GM18858 (cell line): ENCODE data around the gene SOBP.
"Not testable (repeated sequence)": the region's sequence is repeated elsewhere in the genome, so short reads cannot be mapped to it uniquely, and the experiment has no call there.

Experiments
- ATAC-seq: cut with Tn5 transposase; IDR thresholded peaks from one replicate; pipeline ENCODE4 v1.9.1; 2021; ENCODE audit not compliant: unreplicated experiment

SOBP gene

DNA sequence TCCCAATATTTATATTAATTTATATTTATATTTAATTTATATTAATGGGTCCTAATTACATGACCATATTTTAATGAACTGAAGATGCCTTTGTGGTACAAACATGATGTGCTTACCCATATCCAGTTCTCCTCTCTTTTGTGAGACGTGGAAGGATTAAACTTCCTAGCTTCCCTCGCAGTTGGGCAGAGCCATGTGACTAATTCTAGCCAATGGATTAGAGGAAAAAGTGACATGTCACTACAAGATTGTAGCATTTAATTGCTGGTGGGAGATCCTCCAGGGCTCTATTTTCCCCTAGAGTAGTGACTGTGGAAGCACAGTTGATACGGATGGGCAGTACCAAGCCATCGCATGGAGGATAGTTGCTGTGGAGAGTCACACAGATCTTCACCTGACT, 4.8 kb upstream of the SOBP start:
- no peak for ATAC-seq

DNA sequence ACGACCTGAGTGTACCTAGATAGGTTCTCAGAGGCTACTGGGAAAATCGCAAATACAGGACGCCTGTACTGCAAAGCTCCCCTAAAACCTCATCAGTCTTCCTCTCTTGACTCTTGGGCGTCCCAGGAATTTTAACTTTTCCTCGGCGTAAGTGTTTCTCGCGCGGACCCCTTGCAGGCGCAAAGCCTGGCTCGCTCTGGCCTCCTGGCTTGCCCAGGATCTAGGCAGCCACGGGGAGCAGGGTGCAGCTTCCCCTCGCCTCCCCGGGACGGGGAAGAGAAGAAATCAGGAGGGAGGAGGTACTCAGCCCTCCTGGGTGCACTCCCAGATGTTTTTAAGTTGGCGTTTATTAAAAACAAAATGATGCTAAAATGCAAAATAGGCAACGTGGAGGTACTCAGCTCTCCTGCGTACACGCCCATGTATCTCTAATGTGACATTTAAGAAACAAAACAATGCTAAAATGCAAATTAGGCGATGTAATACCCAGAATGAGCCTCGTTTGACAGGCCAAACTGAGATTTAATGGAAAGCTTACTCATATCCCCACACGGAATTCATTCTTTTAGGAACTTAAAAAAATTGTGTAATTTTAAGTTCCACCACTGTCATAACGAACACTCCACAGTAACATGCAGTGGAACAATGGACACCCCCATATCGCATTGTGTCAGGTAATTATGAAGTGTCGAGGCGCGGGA, 1.6 kb upstream of the SOBP start:
- ATAC-seq: no peak

DNA sequence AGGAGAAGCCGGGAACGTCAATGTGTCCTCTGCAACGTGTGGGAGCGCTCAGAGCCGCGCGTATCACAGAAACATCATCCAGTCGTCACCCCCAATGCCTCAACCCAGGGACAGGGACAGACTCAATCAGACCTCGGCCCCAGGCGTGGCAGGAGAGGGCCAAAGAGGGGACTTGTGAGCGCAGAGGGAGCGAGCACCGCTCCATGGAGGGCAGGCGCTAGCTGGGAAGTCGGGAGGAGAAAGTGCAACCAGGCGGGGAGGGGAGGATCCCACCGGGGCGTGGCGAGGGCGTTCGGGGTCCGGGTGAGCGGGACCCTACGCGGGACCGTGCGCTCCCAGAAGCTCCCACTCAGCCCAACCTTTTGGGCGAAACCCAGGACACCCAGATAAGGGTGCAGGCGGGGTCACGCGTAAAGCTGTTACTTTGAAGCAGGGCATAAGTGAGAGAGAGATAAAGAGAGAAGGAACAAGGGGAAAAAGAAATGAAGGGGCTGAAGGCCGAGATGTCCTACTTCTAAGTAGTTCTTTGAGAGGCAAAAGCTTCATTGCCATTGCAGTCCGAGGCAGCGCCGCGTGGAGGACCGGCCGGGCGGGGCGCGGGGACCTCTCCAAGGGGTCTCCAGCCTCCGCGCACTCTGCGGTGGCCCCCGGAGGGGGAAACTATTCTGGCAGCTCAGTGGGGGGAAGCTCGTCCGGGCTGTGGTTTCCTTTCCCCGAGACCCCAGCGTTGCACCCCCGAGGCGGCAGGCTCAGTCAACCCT, 862 bp upstream of the SOBP start:
- no peak for ATAC-seq

DNA sequence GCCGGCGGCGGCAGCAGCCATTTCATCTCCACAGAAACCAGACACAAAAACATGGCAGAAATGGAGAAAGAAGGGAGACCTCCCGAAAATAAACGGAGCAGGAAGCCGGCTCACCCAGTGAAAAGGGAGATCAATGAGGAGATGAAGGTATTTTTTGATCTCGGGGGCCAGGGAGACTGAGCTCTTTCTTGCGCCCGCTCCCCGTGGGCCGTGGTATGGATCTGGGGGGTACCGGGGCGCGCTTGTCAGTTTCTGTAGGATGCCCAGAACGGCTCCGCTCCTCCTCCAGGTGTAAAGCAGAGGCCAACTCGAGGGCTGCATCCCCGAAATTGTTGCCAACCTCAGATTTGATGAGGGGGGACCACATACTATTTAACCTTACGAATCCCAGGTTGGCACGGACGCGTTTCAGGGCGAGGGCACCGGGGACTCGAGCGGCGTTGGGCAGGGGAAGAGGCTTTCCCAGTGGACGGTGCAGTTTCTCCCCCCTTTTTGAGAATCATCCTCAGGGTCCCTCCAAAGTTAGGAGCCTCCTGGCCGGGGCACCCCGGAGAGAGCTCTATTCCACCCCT, 735 bp downstream of the SOBP start:
- ATAC-seq: no peak

DNA sequence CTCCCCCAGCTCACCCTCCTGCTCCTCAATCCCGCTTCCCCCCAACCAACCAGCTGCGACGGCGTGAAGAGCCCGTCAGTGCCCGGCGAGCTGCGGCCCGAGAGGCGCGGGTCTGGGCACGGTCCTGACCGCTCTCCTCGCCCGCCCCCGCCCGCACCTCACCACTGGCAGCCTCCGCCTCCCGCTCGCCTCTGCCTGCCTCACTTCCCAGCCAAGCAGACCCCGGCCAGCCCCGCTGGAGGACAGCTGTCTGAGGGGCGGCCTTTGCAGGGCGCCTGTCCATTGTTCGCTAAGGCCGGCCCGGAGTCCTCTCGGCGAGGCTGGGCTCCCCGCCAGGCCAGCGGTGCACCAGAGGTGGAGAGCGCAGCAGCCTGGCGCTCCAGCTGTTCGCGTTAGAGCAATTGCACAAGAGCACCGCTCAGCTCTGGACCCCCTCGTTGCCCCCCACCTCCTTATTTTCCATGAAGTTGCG, 1.3 kb downstream of the SOBP start:
- no peak for ATAC-seq

DNA sequence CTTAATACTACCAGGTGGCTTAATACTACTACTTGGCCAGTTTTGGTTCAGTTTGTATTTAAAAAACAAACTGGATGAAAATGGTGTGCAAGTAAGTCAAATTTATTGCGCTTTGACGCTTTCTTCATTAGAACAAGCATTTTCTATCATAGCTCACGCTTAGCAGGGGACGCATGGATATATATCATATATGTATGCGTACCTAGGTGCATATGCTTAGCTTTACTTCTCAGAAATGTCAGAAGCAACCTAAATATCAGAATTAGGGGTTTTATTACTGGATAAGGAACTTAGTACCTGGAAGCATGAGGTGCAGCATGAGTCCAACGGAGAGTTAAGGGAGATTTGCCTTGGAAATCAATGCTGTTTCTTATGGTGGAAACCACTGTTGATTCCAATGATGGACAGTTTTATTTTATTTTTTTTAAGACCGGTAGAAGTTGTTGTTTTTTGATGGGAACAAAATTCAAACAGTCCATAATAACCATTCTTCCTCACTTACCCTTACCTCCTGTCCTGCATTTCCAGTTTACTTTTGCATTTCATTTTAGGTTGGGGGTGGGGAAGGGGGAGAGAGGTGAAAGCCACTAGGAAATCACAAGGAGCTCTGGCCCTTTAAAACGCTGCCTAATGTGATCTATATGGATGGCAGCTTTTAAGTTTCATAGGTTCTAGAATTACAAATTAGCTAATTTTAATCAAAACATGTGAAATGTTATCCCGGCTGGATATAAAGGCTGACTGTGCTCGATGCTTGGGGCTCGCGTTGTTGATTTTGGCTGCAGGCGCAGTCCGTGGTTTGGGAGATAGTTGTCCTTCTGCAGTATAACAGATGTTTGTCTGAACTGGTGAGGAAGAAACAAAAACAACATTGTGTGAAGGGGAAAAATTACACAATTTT, 2.1 kb downstream of the SOBP start:
- no peak for ATAC-seq

DNA sequence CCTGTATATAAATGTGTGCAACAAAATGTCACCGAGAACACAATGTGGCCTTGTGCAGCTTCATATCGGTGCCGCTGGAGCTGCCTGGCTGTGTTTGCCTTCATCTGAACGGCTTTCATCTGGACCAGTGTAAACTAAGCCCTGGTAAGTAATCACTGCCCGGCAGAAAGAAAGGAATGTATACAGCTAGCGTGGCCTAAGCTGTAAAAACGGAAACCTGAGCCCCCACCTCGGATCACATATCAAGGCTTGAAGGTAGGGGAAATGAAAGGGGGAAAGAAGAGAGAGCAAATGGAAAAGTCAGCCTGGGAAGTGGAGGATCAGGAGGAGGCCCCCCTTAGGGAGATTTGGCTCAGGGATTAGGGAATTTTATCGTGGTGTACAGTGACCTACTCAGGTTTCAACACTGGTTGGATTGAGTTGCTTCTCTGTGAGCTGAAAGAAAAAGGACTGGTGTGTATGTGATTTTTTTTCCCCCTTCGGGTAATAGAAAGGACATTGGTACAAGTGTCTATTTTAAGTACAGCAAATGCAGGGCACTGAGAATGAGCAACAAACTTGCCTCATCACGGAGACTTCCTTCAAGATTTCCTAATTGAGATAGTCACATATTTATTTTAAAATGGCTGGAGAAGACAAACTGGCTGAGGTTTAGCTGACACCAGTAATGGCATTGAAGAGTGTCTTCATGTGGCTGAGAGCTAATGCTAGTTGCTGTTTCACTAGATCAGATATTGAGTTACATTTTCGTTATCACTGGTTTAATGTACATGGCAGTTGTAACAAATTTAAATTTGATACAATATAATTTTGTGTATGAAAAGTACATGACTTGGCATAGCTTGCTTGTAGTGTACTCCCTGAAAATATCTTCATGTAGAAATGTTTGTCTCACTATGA, 3.5 kb downstream of the SOBP start:
- ATAC-seq: no peak

DNA sequence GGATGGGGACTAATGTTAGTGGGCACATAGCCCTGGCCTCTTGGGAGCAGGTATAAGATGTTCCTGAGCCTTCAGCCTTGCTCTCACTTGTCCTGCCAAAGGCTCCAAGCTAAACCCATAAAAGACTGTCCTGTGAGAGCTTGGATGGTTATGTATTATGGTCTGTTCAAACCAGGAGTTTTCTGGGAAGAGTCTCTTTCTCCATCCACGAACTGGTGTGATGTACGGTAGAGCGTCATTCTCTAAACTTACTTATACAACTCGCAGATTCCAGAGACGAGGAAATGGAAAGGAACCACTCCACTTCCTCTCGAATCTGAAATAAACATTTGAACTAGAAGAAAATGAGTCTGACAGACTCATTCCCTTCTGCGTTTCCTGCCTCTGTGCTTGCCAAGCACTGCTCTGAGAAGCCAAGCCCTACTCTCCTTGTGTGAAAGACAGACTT, 5.3 kb downstream of the SOBP start:
- no peak for ATAC-seq

DNA sequence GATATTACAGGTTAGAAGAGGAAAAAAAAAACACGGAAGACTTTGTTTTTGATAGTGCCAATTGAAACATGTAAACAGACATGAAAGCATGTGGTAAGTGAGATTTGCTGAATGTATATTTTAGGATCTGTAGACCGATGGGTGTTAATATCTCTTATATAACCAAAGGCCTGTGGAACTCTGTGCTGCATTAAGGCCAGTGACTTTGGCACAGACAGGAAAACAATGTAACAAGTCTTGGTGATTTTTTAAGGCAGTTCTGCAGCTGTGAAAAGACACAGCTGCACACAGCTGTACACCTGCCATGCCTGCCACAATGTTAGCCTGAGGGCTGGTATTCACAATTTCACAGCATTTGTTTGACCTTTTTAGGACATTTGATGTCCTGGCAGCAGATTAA, 6.1 kb downstream of the SOBP start:
- no peak for ATAC-seq

DNA sequence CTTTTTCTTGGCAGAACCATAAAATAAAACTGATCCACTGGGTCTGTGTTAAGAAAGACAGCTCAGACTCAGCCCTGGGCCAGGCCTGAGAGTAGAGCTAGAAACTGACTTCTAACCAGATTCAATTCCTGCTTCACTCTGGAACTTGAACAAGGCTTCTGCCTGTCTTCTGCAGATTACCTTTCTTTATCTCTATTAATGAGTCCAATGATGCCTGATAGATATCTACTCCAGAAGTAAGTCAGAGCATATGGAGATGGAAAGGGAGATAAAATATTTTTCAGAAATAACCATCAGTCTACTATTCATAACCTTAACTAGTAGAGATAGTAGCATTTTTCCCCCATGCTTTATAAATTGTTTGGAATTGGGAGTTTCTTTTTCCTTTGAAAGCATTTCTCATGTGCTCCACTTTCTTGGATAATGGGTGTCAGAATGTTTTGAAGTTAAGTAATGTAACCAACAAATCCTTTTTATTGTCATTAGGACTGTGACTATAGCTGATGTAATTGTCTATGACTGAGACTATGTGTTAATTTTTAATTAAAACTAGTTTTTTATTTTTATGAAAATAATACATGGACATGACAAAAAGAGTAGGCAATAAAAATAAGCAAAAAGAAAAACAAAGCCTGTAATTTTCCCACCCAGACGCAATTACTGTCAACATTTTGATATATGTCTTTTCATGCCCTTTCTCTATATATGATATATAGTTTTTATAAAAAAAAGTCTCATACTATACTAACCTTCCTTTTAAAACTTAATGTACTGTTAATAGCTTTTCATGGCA, 7.2 kb downstream of the SOBP start:
- ATAC-seq: no peak

DNA sequence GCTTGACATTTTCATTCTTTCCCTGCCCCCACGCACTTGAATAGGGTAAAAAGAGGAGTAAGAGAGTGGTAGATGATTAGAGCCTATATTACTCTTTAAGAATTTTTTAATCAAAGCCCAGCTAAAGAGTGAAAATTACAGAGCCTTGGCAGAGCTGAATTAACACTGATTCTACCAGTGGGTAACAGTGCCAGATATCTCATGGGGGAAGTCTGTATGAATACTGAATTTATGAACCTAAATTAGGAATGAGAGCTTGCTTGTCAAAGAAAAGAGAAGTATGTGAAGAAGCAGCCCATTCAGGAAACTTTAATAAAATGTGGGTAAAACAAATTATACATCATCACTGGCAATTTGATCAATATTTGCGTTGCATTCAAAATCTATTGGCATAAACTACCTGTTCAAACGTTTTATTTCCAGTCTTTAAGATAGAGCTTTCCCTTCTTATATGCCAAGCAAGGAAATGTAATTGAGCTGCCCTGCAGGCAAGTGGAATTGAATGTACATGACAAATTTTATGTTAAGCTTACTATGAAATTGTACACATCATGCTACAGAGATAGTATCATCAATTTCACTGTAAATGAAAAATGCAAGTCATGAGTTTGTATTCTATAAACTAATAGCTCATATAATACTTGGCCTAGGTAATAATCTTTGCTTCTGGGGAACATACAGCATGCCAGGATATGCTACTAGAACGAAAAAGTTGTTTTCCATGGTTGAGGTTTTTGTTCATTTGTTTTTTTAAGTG, 14.5 kb downstream of the SOBP start:
- ATAC-seq: no peak

DNA sequence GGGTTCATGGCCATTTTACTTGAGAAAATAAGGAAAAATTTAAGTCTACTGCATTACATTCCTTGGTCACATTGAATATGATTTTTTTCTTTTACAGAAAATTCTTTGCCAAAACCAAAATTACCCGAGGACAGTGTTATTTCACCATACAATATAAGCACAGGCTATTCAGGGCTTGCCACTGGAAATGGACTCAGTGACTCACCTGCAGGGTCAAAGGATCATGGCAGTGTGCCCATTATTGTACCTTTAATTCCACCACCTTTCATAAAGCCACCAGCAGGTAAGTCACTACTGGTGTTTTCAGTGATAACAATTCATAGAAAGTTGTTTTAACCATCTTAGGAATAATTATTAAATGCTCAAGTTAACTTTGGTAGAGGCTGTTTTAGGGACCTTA, 16.2 kb downstream of the SOBP start:
- ATAC-seq: no peak

DNA sequence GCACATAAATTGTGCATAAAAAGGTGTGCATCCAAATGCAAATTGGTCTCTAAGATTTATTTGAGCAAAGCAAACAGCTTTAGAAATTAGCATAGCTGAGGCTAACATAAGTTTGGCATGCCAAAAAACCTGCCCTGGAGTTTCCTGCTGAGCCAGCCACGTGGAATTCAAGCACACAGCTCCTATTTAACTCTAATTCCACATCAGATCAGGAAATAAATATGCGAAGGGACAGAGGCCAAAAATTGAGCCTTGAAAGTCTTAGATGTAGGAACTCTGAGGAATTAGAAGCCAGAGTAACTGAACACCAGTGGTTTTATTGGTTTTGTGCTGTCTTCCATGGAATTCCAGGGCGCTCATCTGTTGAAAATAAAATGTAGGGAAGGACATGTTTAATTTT, 19.6 kb downstream of the SOBP start:
- ATAC-seq: no peak

DNA sequence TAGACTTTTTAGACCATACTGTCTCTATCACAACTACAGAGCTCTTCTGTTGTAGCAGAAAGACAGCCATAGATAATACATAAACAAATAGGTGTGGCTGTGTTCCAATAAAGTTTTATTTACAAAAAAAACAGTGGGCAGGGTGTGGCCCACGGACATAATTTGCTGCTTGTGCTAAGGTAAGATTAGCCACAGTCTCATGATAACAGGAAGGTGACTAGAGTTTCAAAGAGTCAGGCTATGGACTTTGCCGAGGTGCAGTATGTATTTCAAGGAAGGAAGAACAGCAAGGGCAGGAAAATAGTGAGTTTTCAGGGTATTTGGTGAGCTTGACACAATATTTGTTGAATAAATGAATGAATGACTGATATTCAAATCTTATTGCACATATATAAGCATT, 20.2 kb downstream of the SOBP start:
- ATAC-seq: no peak

DNA sequence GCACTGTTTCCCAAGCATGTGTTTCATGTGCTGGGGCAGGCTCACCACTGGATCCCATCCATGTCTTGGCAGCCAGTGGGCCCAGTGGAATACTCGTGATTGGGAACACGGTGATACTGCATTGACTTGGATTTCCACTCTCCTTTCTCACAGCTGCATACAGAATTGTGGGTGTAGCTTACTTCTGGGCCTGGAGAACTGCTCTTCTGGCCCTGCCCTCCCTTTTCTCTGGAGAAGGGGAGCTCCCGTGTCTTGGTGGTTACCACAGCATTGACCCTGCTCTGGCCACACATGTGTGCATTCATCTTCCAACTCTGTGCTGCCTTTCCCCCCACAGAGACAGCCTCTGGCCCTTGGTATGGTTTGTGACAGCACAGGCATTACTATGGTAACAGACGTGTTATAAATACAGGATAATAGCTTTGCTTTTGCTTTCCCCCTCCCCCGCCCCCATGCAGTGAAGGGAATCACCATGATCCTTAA, 21.6 kb downstream of the SOBP start:
- no peak for ATAC-seq

DNA sequence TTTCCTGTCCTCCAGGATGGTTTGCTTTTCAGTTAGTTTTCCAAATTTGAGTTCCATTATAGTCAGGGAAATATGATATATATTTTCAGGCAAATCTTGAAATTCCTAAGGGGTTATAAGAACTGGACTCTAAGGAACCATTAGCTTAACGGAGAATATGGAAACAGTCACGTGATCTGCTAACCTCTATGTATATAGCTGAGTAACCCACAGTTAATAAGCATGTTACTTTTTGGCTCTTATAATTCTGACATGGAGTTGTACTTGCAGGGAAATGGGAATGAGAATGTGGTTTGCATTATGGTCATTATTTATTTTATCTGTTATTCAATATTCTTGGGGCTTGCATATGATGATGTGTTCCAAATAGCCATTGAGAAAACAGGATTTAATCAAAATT, 23.3 kb downstream of the SOBP start:
- ATAC-seq: no peak

DNA sequence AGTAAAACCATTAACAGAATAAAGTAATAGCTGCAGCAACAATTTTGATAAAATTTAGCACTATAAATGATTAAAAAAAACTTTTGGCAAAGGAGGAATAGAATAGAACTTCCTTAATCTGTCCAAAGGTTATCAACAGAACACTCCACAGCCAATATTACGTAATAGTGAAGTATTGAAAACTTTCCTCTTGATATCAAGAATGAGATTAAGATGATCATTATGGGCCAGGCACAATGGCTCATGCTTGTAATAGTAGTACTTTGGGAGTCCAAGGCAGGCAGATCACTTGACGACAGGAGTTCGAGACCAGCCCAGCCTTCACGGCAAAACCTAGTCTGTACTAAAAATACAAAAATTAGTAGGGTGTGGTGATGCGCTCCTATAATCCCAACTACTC, 26.0 kb downstream of the SOBP start:
- no peak for ATAC-seq

DNA sequence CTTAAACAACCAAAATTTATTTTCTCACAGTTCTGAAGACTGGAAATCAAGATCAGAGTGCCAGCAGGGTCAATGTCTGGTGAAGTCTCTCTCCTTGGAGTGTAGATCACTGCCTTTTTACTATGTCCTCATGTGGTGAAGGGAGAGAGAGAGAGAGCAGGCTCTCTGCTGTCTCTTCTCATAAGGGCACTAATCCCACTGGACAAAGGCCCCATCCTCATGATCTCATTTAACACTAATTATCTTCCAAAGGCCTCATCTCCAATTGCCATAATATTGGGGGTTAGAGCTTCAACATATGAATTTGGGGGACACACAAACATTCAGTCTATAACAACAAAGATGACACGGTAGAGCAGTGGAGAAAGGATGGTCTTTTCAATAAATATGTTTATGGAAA, 27.4 kb downstream of the SOBP start:
- no peak for ATAC-seq

DNA sequence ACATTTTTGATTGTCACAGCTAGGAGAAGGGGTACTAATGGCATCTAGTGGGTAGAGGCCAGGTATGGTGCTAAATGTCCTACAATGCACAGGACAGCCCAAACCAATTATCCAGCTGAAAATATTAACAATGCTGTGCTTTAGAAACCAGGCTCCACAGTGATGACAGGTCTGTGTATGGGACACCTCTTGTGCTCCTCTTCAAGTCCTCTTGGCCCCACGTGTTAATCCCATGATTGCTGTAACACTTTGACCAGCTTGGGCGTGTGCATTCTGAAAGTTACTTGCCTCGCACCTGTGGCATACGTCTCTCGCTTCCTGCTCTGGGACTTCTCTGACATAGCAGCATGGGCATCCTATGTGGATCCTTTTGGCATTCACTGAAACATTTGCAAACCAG, 29.3 kb downstream of the SOBP start:
- not testable (repeated sequence) for ATAC-seq
